ENCODE data around the gene MTRR.

GRCh38 chr5:7925961-7926695 is 57.2 kb downstream of the MTRR start:
- TF ChIP-seq POLR2A (IDR thresholded peaks at IDR 0.05) = no peak
- TF ChIP-seq, protein P1, sequence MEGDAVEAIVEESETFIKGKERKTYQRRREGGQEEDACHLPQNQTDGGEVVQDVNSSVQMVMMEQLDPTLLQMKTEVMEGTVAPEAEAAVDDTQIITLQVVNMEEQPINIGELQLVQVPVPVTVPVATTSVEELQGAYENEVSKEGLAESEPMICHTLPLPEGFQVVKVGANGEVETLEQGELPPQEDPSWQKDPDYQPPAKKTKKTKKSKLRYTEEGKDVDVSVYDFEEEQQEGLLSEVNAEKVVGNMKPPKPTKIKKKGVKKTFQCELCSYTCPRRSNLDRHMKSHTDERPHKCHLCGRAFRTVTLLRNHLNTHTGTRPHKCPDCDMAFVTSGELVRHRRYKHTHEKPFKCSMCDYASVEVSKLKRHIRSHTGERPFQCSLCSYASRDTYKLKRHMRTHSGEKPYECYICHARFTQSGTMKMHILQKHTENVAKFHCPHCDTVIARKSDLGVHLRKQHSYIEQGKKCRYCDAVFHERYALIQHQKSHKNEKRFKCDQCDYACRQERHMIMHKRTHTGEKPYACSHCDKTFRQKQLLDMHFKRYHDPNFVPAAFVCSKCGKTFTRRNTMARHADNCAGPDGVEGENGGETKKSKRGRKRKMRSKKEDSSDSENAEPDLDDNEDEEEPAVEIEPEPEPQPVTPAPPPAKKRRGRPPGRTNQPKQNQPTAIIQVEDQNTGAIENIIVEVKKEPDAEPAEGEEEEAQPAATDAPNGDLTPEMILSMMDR (IDR thresholded peaks at IDR 0.05) = no peak

Data from tibial nerve (tissue), 3 donors.